ENCODE results near the gene CROCC2.
"Not testable (repeated sequence)": the region's sequence is repeated elsewhere in the genome, so short reads cannot be mapped to it uniquely, and the experiment has no call there.

CROCC2 gene

DNA sequence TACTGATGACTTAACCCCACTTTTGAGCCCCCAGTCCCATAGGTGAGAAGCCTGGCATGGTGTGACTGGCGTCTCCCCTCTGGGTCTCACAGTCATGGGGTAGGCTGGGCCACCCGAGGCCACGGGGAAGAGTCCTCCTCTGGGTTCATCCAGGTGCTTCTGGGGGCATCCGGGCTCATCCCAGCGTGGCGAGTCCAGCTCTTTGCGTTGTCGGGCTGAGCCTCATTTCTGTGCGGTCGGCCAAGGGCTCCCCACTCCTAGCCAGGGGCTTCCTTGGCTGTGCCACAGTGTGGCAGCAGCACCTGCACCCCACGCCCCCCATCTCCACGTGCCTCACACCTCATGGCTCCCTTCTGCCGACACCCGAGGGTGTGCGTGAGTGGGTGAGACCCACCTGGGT is 64.7 kb downstream of the CROCC2 start:
- Histone ChIP-seq H3K36me3 (ENCODE audit: control insufficient read depth, insufficient read depth, low read length) (no peaks in the 10 kb centered on the region), H3K9me3 (ENCODE audit: control insufficient read depth, insufficient read depth, low read length) (no peaks in the 10 kb centered on the region), H3K27ac (ENCODE audit: low read depth, low read length) (no peak overlapping the region), H3K27me3 (ENCODE audit: control insufficient read depth, insufficient read depth, low read length) (no peaks in the 10 kb centered on the region), H3K4me1 (ENCODE audit: control insufficient read depth, insufficient read depth, low read length) (no peaks in the 10 kb centered on the region), H3K9ac (ENCODE audit: low read depth, low read length) (no peak overlapping the region), H3K4me3 (ENCODE audit: low read depth, low read length) (no peak overlapping the region)

DNA sequence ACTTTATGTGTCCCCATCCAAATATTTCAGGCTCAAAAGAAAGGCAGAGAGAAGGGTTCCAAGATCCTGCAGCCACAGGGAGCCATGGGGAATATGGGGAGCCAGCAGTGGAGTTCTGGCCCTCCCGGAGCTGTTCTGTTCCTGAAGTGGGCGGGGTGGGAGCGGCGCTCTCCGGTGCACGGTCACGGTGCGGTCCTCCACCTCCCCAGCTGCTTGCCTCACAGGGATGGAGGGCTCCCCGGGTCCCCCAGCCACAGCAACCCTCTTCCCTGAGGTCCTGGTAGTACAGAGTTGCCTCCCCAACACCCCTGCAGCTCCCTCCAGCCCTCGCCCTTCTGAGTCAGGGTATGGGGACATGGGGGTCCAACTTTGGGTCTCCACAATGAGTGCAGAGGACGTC is 66.1 kb downstream of the CROCC2 start:
- no peaks in the 10 kb centered on the region for H3K4me1 ChIP-seq (ENCODE audit: control insufficient read depth, insufficient read depth, low read length)
- H3K27ac ChIP-seq (ENCODE audit: low read depth, low read length): no peak overlapping the region
- H3K9ac ChIP-seq (ENCODE audit: low read depth, low read length): no peak overlapping the region
- no peaks in the 10 kb centered on the region for H3K36me3 ChIP-seq (ENCODE audit: control insufficient read depth, insufficient read depth, low read length)
- no peak overlapping the region for H3K4me3 ChIP-seq (ENCODE audit: low read depth, low read length)
- no peaks in the 10 kb centered on the region for H3K27me3 ChIP-seq (ENCODE audit: control insufficient read depth, insufficient read depth, low read length)
- no peaks in the 10 kb centered on the region for H3K9me3 ChIP-seq (ENCODE audit: control insufficient read depth, insufficient read depth, low read length)

GRCh38 chr2:240972636-240973521 is 66.7 kb downstream of the CROCC2 start:
- Histone ChIP-seq H3K4me1 (ENCODE audit: control insufficient read depth, insufficient read depth, low read length) (no peaks in the 10 kb centered on the region), H3K27ac (ENCODE audit: low read depth, low read length) (no peak overlapping the region), H3K9ac (ENCODE audit: low read depth, low read length) (no peak overlapping the region), H3K36me3 (ENCODE audit: control insufficient read depth, insufficient read depth, low read length) (no peaks in the 10 kb centered on the region), H3K27me3 (ENCODE audit: control insufficient read depth, insufficient read depth, low read length) (no peaks in the 10 kb centered on the region), H3K4me3 (ENCODE audit: low read depth, low read length) (no peak overlapping the region), H3K9me3 (ENCODE audit: control insufficient read depth, insufficient read depth, low read length) (no peaks in the 10 kb centered on the region)

DNA sequence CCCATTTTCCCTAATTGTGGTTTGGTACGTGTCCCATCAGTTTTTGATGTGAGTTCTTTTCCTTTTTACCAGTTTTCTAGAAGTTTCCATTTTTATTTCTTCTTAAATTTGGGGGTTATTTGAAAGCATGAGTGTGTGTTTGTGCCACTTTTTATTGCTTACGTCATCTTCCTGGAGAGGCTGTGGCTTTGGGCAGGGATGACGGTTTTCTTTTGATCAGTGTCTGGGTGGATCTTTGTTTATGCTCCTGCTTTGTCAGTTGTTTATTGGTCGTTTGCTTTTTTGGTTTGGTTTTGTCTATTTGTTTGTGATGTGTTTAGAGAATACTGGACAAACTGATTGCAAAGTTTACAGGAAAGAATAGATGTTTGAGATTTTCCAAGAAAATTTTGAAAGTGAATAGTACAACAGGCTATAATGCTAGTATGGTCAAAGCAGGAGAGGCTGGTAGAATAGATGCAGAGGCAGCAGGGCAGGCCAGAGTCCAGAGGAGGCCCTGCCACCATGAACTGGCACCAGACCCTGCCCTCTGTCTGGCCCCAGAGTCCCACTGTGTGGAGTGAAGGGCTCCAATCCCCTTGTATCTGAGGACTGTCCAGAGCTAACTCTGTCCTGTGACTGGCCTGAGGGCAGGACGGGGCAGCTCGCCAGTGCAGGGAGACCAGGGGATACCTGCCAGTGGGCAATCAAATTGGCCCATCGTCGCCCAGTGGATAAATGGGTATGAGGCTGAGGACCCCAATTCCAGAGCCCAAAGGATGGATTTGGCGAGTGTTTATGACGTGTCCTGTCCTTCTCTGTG is 68.8 kb downstream of the CROCC2 start:
- no peaks in the 10 kb centered on the region for H3K9me3 ChIP-seq (ENCODE audit: control insufficient read depth, insufficient read depth, low read length)
- H3K27me3 ChIP-seq (ENCODE audit: control insufficient read depth, insufficient read depth, low read length): no peaks in the 10 kb centered on the region
- H3K4me3 ChIP-seq (ENCODE audit: low read depth, low read length): no peak overlapping the region
- no peaks in the 10 kb centered on the region for H3K36me3 ChIP-seq (ENCODE audit: control insufficient read depth, insufficient read depth, low read length)
- no peaks in the 10 kb centered on the region for H3K4me1 ChIP-seq (ENCODE audit: control insufficient read depth, insufficient read depth, low read length)
- H3K27ac ChIP-seq (ENCODE audit: low read depth, low read length): no peak overlapping the region
- no peak overlapping the region for H3K9ac ChIP-seq (ENCODE audit: low read depth, low read length)

DNA sequence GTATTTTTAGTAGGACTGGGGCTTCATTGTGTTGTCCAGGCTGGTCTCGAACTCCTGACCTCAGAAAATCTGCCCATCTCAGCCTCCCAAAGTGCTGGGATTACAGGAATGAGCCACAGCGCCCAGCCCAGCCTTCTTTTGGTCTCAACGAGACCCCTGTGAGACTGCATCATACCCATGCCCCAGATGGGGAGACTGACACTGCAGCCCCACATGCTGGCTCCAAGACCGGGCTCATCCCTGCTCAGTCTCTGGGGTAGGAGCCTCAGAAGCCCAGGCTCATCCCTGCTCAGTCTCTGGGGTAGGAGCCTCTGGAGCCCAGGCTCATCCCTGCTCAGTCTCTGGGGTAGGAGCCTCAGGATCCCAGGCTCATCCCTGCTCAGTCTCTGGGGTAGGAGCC is 69.8 kb downstream of the CROCC2 start:
- H3K9ac ChIP-seq (ENCODE audit: low read depth, low read length); H3K4me1 ChIP-seq (ENCODE audit: control insufficient read depth, insufficient read depth, low read length); H3K27me3 ChIP-seq (ENCODE audit: control insufficient read depth, insufficient read depth, low read length); H3K4me3 ChIP-seq (ENCODE audit: low read depth, low read length); H3K9me3 ChIP-seq (ENCODE audit: control insufficient read depth, insufficient read depth, low read length); H3K27ac ChIP-seq (ENCODE audit: low read depth, low read length); H3K36me3 ChIP-seq (ENCODE audit: control insufficient read depth, insufficient read depth, low read length): not testable (repeated sequence)

- Histone ChIP-seq H3K9ac (ENCODE audit: low read depth, low read length) (no peak overlapping the region), H3K4me1 (ENCODE audit: control insufficient read depth, insufficient read depth, low read length) (no peaks in the 10 kb centered on the region), H3K36me3 (ENCODE audit: control insufficient read depth, insufficient read depth, low read length) (no peaks in the 10 kb centered on the region), H3K9me3 (ENCODE audit: control insufficient read depth, insufficient read depth, low read length) (no peaks in the 10 kb centered on the region), H3K4me3 (ENCODE audit: low read depth, low read length) (no peak overlapping the region), H3K27ac (ENCODE audit: low read depth, low read length) (no peak overlapping the region), H3K27me3 (ENCODE audit: control insufficient read depth, insufficient read depth, low read length) (peaks cover 8% of the 10 kb centered on the region; the same call in 1 of the 2 replicates)
Observed at GRCh38 chr2:240981280-240981679, 75.1 kb downstream of the CROCC2 start.

- Histone ChIP-seq H3K4me3 (ENCODE audit: low read depth, low read length) (no peak overlapping the region), H3K27me3 (ENCODE audit: control insufficient read depth, insufficient read depth, low read length) (peaks cover 8% of the 10 kb centered on the region; the same call in 1 of the 2 replicates), H3K4me1 (ENCODE audit: control insufficient read depth, insufficient read depth, low read length) (no peaks in the 10 kb centered on the region), H3K9ac (ENCODE audit: low read depth, low read length) (no peak overlapping the region), H3K9me3 (ENCODE audit: control insufficient read depth, insufficient read depth, low read length) (no peaks in the 10 kb centered on the region), H3K27ac (ENCODE audit: low read depth, low read length) (no peak overlapping the region), H3K36me3 (ENCODE audit: control insufficient read depth, insufficient read depth, low read length) (no peaks in the 10 kb centered on the region)
Observed at GRCh38 chr2:240981871-240982800, 76.0 kb downstream of the CROCC2 start.

GRCh38 chr2:240982821-240983281 is 76.7 kb downstream of the CROCC2 start:
- H3K27ac ChIP-seq (ENCODE audit: low read depth, low read length): no peak overlapping the region
- H3K4me3 ChIP-seq (ENCODE audit: low read depth, low read length): no peak overlapping the region
- no peak overlapping the region for H3K9ac ChIP-seq (ENCODE audit: low read depth, low read length)
- H3K36me3 ChIP-seq (ENCODE audit: control insufficient read depth, insufficient read depth, low read length): no peaks in the 10 kb centered on the region
- peaks cover 8% of the 10 kb centered on the region; the same call in 1 of the 2 replicates for H3K27me3 ChIP-seq (ENCODE audit: control insufficient read depth, insufficient read depth, low read length)
- H3K9me3 ChIP-seq (ENCODE audit: control insufficient read depth, insufficient read depth, low read length): no peaks in the 10 kb centered on the region
- no peaks in the 10 kb centered on the region for H3K4me1 ChIP-seq (ENCODE audit: control insufficient read depth, insufficient read depth, low read length)

- no peaks in the 10 kb centered on the region for H3K9me3 ChIP-seq (ENCODE audit: control insufficient read depth, insufficient read depth, low read length)
- H3K36me3 ChIP-seq (ENCODE audit: control insufficient read depth, insufficient read depth, low read length): no peaks in the 10 kb centered on the region
- H3K9ac ChIP-seq (ENCODE audit: low read depth, low read length): no peak overlapping the region
- peaks cover 8% of the 10 kb centered on the region; the same call in 1 of the 2 replicates for H3K27me3 ChIP-seq (ENCODE audit: control insufficient read depth, insufficient read depth, low read length)
- H3K27ac ChIP-seq (ENCODE audit: low read depth, low read length): no peak overlapping the region
- H3K4me1 ChIP-seq (ENCODE audit: control insufficient read depth, insufficient read depth, low read length): no peaks in the 10 kb centered on the region
- peak overlapping the region; percentile 31; the same call in 1 of the 2 replicates for H3K4me3 ChIP-seq (ENCODE audit: low read depth, low read length)
Observed at GRCh38 chr2:240983361-240983995, 77.3 kb downstream of the CROCC2 start.

GRCh38 chr2:240983996-240984498 is 77.9 kb downstream of the CROCC2 start:
- Histone ChIP-seq H3K4me1 (ENCODE audit: control insufficient read depth, insufficient read depth, low read length) (no peaks in the 10 kb centered on the region), H3K27ac (ENCODE audit: low read depth, low read length) (no peak overlapping the region), H3K27me3 (ENCODE audit: control insufficient read depth, insufficient read depth, low read length) (peaks cover 8% of the 10 kb centered on the region; the same call in 1 of the 2 replicates), H3K9ac (ENCODE audit: low read depth, low read length) (no peak overlapping the region), H3K9me3 (ENCODE audit: control insufficient read depth, insufficient read depth, low read length) (no peaks in the 10 kb centered on the region), H3K36me3 (ENCODE audit: control insufficient read depth, insufficient read depth, low read length) (no peaks in the 10 kb centered on the region), H3K4me3 (ENCODE audit: low read depth, low read length) (no peak overlapping the region)
